ENCODE results near the gene BCAS3. TPM values are rescaled to one million over a fixed set of nuclear protein-coding genes. Genes with fewer than 3 reads are reported as not detected.

BCAS3 gene
- total RNA-seq, 4 donors from 2014 or later, result 18.2 to 60.6 (median 23.4) TPM

GRCh38 chr17:60893475-60893874, 215.8 kb downstream of the BCAS3 start:
- no peaks in the 10 kb centered on the region for H3K4me1 ChIP-seq
- no peak overlapping the region for H3K27ac ChIP-seq
- no peak for DNase-seq
- in situ Hi-C loops (cut with MboI; ENCODE audit: low sequenced_read_pairs in 4 of 4) (no loop called here), intact Hi-C loops (cut with DNase I; ENCODE audit: low total_unique reads) (no loop called here)
- no peaks in the 10 kb centered on the region for H3K36me3 ChIP-seq
- H3K9me3 ChIP-seq, result no peaks in the 10 kb centered on the region
- no peak overlapping the region for H3K4me3 ChIP-seq
- H3K27me3 ChIP-seq, result no peaks in the 10 kb centered on the region
- TF ChIP-seq CTCF (IDR thresholded peaks at IDR 0.05 in 4 of 5, conservative IDR thresholded peaks at IDR 0.05 in 1 of 5) (no peak), POLR2A (IDR thresholded peaks at IDR 0.05) (no peak)
- ATAC-seq, result no peak

- TF ChIP-seq POLR2A (IDR thresholded peaks at IDR 0.05) (no peak), CTCF (IDR thresholded peaks at IDR 0.05 in 4 of 5, conservative IDR thresholded peaks at IDR 0.05 in 1 of 5) (no peak)
- intact Hi-C loops (cut with DNase I; ENCODE audit: low total_unique reads) (no loop called here), in situ Hi-C loops (cut with MboI; ENCODE audit: low sequenced_read_pairs in 4 of 4) (no loop called here)
- no peaks in the 10 kb centered on the region for H3K9me3 ChIP-seq
- no peak overlapping the region for H3K4me3 ChIP-seq
- H3K4me1 ChIP-seq, result no peaks in the 10 kb centered on the region
- DNase-seq, result no peak
- H3K27me3 ChIP-seq, result no peaks in the 10 kb centered on the region
- ATAC-seq, result no peak
- H3K27ac ChIP-seq, result no peak overlapping the region
- no peaks in the 10 kb centered on the region for H3K36me3 ChIP-seq
Measured at GRCh38 chr17:60896996-60897395, 219.3 kb downstream of the BCAS3 start.

- Histone ChIP-seq H3K9me3 (no peaks in the 10 kb centered on the region), H3K4me3 (no peak overlapping the region), H3K27ac (no peak overlapping the region), H3K27me3 (no peaks in the 10 kb centered on the region), H3K36me3 (no peaks in the 10 kb centered on the region), H3K4me1 (no peaks in the 10 kb centered on the region)
- intact Hi-C loops (cut with DNase I; ENCODE audit: low total_unique reads), result no loop called here
- ATAC-seq (no peak), DNase-seq (no peak)
- no peak for TF ChIP-seq CTCF (IDR thresholded peaks at IDR 0.05 in 4 of 5, conservative IDR thresholded peaks at IDR 0.05 in 1 of 5)
- TF ChIP-seq POLR2A (IDR thresholded peaks at IDR 0.05), result no peak
- in situ Hi-C loops (cut with MboI; ENCODE audit: low sequenced_read_pairs in 4 of 4), result no loop called here
Measured at GRCh38 chr17:60899115-60899514, 221.5 kb downstream of the BCAS3 start.

GRCh38 chr17:60900688-60901087, 223.0 kb downstream of the BCAS3 start:
- no peaks in the 10 kb centered on the region for H3K4me1 ChIP-seq
- no peaks in the 10 kb centered on the region for H3K27me3 ChIP-seq
- no peak for DNase-seq
- no peak for TF ChIP-seq CTCF (IDR thresholded peaks at IDR 0.05 in 4 of 5, conservative IDR thresholded peaks at IDR 0.05 in 1 of 5)
- TF ChIP-seq POLR2A (IDR thresholded peaks at IDR 0.05), result no peak
- intact Hi-C loops (cut with DNase I; ENCODE audit: low total_unique reads), result no loop called here
- H3K9me3 ChIP-seq, result no peaks in the 10 kb centered on the region
- no peak overlapping the region for H3K4me3 ChIP-seq
- no peaks in the 10 kb centered on the region for H3K36me3 ChIP-seq
- in situ Hi-C loops (cut with MboI; ENCODE audit: low sequenced_read_pairs in 4 of 4), result no loop called here
- no peak for ATAC-seq
- no peak overlapping the region for H3K27ac ChIP-seq

GRCh38 chr17:60901242-60901641, 223.6 kb downstream of the BCAS3 start:
- intact Hi-C loops (cut with DNase I; ENCODE audit: low total_unique reads), result no loop called here
- no peaks in the 10 kb centered on the region for H3K36me3 ChIP-seq
- no peak for DNase-seq
- in situ Hi-C loops (cut with MboI; ENCODE audit: low sequenced_read_pairs in 4 of 4), result no loop called here
- H3K27me3 ChIP-seq, result no peaks in the 10 kb centered on the region
- H3K9me3 ChIP-seq, result no peaks in the 10 kb centered on the region
- TF ChIP-seq CTCF (IDR thresholded peaks at IDR 0.05 in 4 of 5, conservative IDR thresholded peaks at IDR 0.05 in 1 of 5), result no peak
- TF ChIP-seq POLR2A (IDR thresholded peaks at IDR 0.05), result no peak
- H3K27ac ChIP-seq, result no peak overlapping the region
- no peak for ATAC-seq
- no peaks in the 10 kb centered on the region for H3K4me1 ChIP-seq
- no peak overlapping the region for H3K4me3 ChIP-seq
